HPDE6-E6E7 (cell line): Measurements from ENCODE around the gene DNAJB1.
A peak's percentile ranks its signal among the peaks of the same experiment; 100 is the strongest.
"Not testable (repeated sequence)": the region's sequence is repeated elsewhere in the genome, so short reads cannot be mapped to it uniquely, and the experiment has no call there.

Source experiments
- DNase-seq: peaks from one replicate; pipeline ENCODE4 v3.0.0; 2011; ENCODE audit warnings: missing footprints; ENCODE audit errors: extremely low spot score

Gene DNAJB1

DNA sequence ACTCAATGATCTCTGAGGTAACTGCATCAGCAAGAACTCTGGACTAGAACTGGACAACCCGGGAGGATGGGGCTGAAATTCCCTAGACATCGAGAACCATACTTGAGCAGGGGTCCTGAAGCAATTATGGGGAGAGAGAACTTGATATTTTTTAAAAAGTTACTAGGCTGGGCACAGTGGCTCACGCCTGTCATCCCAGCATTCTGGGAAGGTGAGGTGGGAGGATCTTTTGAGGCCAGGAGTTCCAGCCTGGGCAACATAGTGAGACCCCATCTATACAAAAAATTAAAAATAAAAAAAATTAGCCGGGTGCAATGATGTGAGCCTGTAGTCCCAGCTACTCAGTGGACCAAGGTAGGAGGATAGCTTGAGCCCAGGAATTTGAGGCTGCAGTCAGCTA lies 2.3 kb upstream of the DNAJB1 start:
- DNase-seq = no peak

DNA sequence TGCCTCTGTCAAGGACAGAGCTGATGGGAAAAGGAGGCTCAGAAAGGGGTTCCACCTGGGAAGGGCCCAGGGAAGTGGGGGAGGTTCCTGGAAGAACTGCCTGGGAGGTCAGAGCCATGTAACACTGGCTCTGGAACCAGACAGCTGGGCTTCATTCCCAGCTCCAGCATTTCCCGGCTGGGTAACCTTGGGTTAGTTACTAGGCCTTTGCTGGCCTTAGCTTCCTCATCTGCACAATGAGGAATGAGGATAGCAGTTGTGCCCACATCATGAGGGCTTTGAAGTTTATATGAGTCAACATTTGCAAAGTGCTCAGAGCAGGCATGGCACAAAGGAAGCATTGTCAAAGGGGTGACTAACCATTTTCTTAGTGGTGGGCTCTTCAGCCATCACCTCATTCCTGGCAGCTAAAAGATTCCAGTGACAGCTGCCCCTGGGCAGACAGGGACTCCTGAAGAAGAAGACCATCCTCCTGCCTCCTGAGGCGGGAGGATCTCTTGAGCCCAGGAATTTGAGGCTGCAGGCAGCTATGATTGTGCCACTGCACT lies 1.7 kb upstream of the DNAJB1 start:
- no peak for DNase-seq

DNA sequence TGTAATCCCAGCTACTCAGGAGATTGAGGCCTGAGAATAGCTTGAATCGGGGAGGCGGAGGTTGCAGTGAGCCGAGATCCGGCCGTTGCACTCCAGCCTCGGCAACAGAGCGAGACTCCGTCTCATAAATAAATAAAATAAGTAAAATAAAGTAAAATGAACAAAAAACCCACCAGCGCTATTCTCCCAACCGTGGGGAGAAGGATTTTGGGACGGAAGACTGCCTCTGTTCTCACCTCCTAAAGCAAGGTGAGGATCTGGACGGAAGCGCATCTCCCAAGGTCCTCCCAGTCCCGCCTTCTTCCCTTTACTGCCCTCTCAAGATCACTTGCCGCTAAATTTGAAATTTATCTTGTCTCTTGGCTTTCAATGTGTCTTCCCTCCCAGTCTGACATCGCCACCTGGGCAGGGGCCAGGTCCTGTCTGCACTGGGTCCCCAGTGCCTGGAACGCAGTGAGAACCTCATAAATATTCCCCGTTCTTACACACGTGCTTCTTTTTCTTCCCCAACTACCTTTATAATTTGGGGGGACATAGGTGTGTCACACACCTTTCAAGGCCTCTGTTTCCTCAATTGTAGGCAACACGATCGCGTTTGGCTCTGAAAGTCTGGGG lies 1.2 kb upstream of the DNAJB1 start:
- no peak for DNase-seq

DNA sequence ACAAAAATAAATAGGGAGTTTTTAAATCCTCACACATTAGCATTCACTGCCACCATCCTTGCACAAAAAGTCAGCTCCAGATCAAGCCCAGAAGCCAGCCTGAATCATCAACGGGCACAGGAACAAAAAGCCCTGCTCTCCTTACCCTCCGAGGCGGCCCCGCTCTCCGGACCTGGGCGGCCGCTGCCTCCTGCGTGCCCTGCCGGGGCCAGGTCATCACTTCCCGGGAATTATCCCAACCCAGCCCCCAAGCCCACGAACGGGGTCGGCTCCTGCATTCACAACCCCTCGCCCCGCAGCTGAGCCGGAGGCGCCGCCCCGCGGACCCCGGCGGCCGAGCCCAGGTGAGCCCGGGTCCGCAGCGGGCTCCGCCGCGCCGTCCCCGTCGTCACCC lies 754 bp downstream of the DNAJB1 start:
- no peak for DNase-seq

DNA sequence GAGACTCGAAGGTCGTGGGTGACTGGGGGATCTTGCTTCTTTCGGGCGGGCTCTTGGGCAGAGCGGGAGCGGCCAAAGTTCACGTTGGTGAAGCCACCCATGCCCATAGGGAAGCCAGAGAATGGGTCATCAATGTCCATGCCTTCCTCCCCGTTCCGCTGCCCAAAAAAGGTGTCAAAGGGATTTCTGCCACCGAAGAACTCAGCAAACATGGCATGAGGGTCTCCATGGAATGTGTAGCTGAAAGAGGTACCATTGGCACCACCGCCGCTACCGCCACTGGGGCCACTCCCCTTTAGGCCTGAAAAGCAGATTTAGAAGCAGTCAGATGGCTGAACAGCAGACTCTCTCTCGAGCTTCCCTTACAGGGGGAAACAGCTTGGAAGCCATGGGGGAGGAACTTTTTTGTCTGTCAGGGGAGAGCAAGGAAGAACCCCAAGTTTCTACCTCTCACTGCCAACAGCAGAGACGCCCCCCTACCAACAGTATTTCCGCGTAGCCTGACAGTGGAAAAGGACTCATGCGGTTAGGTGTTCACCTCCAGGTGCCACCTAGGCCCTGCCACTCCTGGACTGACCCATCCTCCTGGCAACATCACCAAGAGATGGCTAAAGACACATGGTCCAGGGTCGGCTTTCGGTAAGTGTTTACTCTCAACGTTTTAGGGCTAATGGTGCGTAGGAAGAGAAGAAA lies 1.3 kb downstream of the DNAJB1 start:
- DNase-seq = no peak

DNA sequence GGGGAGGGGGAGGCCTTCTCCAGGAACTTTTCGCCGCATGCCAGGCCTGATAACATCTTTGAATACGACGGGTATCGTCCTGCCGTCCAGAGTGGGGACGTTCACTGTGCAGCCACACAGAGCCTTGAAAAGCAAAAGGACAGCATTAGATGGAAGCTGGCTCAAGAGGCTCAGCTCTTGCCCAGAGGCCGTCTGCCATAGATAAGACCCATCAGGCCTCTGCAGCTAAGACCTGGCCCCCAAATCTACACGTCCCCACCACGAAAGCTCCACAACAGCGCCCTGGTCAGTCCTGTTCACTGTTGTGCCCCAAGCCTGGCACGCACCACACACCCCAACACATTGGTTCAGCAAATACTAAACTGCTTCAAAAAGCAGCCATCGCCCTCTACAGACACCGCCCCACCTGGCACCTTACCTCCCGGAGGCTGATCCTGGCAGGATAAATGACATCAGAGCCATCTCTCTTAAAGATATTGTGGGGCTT lies 2.1 kb downstream of the DNAJB1 start:
- DNase-seq = no peak

DNA sequence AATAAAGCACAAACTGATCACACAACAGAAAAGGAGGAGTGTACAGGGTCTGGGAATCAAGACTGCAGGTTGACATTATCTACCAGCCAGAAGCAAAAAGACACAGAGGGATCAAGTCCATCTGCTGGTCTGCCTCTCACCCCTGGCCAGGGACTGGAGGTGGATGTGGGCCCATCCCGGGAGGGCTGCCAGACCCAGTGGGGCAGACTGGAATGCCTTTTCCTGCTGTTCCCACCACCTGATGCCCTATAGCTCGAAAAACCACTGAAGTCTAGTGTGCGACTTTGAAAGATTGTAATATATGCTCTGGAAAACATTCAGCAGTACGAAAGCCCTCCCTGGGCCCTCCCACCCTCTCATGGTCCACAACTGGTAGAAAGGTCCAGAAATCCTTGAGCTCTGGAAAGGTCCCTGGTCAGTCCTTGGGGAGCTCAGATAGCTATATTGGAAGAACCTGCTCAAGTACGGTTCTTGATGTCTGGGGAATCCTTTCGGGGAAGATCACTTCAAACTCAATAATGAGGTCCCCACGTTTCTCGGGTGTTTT lies 2.6 kb downstream of the DNAJB1 start:
- no peak for DNase-seq

DNA sequence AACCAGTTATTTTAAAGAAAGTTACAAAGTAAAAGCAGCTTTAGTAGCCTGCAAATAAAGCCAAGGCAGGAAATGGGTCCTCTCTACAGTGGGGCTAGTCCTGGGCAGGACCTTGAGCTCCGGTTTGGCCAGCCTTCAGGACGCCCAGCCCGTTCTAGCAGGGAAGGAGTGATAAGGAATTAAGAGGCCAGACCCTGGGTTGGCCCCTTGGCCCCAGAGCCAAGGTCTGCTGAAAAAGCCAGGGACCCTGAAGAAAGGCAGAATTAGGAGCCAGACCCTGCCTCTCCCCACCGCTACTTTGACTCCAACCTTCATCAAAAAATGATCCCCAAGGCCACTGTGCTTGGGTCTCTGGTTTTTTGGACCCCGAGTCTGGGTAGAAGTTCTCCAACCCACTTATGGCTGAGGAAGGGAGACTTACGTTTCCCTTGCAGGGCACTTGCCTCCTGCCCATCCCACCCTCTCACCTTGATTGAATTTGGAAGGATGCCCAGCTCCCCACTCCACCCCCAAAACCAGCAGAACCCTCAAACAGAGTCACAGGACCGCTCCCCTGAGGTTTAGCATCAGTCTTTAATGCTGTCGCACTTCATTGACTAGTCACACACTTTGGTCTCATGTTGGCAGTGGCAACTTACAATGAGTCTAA lies 3.9 kb downstream of the DNAJB1 start:
- no peak for DNase-seq

DNA sequence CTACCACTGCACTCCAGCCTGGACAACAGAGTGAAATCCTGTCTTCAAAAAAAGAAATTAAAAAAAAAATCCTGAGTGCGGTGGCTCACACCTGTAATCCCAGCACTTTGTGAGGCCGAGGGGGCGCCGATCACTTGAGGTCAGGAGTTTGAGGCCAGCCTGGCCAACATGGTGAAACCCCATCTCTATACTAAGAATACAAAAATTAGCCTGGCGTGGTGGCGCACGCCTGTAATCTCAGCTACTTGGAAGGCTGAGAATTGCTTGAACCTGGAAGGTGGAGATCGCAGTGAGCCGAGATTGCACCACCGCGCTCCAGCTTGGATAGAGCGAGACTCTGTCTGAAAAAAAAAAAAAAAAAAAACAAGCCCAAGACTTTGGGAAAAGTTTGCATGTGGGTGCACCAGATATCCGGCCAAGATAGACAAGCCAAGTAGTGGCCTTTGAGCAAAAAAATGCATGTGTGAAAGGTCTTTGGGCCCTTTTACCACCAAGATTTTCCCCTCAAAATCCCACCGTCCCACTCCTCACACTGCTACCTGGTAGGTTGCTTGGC lies 5.7 kb downstream of the DNAJB1 start:
- no peak for DNase-seq

DNA sequence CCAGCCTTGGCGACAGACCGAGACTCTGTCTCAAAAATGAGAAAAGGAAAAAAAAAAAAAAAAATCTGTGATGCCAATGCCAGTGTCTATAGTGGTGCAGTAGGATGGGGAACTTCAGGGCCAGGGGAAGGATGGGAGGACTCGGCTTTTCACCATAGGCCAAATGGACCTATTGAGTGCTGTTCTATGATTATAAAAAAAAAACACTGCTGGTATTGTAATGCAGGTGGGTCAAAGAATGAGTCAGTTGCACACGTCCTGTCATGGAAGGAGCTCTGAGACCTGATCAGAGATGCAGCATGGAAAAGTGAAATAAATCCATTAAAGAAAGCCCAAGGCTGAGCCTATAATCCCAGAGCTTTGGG lies 7.0 kb downstream of the DNAJB1 start:
- no peak for DNase-seq

DNA sequence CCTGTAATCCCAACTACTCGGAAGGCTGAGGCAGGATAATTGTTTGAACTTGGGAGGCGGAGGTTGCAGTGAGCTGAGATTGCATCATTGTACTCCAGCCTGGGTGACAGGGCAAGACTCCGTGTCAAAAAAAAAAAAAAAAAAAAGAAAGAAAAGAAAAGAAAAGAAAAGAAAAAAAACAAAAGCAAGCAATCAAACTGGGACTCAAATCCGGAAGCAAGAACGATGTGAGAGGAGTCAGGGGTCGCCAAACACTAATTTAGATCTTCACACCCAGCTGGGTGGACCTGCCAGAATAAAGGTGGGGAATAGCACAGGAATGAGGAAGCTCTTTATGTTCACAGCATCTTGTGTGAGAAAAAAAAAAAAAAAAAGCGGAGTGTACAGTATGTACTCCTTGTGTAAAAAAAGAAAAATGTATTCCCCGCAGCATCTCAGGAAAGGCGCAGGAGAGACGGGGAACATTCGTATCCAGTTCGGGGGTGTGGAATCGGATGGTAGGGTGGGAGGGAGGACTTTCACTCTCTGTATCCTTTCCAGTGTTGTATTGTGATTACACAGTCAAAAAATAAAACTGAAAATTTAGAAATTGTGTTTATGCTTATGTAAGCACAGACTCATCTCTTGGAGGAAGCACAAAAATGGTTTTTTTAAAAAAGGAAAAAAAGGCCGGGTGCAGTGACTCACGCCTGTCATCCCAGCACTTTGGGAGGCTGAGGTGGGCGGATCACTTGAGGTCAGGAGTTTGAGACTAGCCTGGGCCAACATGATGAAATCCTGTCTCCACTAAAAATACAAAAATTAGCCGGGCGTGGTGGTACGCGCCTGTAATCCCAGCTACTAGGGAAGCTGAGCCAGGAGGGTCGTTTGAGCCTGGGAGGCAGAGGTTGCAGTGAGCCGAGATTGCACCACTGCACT lies 7.6 kb downstream of the DNAJB1 start:
- no peak for DNase-seq

DNA sequence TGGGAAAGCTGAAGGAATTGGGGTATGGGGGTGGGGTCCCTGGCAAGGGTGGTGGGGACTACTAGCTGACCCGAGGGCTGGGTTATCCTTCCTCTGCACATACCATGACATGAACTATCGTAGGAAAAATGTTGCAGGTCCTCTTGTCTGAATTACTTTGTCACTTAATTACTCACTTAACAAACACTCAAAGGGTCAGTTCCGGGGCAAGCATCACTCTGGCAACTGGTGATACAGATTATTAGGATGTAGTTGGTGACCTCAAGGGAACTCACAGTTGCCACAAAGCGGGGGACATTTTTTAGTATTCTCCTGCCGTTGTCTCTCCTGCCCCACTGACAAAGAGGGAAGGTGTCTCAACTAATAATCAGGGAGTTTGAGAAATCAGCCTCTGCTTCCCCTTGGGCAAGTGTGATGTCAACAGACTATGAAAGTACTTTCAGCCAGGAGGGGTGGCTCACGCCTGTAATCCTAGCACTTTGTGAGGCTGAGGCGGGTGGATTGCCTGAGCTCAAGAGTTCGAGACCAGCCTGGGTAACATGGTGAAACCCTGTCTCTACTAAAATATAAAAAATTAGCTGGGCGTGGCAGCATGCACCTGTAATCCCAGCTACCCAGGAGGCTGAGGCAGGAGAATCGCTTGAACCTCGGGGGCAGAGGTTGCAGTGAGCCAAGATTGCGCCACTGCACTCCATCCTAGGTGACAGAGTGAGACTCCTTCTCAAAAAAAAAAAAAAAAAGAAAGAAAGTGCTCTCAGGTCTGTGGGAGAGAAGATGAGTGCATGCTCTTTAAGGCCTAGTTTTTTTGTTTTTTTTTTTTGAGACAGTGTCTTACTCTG lies 10.3 kb downstream of the DNAJB1 start:
- no peak for DNase-seq

DNA sequence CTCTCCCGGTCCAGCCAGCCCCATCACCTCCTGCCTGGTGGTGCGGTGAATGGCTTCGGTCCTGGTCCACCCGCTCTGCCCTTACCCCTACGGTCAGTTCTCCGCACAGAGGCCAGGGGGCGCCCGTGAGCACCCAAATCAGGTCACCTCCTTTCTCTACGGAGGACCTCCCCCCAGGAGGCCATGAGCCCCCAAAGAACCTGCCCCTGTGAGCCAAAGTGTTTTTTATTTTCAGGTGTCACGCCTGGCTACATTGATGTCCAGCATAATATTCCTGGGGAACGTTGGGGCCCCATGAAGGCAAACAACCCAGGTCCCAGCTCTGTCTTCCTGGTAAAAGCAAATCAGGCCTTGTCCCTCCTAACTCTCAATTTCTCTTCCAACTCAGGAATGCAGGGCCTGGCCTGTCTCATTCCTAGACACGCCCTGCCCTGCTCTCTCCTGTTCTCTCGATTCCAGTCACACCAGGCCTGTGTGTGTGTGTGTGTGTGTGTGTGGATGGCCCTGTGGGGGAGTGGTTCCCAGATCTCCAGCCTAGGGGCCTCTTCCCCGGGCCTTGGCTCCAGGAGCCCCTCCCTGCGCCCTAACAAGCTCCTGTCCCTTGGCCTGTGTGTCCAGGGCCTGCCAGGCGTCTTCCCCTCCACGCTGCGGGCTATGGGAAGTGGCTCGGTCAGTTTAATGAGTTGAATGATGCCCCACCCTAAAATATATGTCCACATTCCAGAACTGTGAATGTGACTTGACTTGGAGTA lies 12.5 kb downstream of the DNAJB1 start:
- peak; percentile 75 for DNase-seq

DNA sequence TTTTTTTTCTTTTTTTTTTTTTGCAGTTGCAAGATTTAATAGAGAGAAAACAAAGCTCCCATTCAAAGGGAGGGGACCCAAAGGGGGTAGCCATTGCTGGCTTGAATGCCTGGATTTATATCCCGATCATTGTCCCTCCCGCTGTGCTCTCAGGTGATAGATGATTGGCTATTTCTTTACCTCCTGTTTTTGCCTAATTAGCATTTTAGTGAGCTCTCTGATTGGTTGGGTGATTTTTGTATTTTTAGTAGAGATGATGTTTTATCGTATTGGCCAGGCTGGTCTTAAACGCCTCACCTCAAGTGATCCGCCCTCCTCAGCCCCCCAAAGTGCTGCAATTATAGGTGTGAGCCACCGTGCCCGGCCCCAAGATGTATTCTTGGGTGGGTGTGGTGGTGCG lies 13.6 kb downstream of the DNAJB1 start:
- not testable (repeated sequence) for DNase-seq

DNA sequence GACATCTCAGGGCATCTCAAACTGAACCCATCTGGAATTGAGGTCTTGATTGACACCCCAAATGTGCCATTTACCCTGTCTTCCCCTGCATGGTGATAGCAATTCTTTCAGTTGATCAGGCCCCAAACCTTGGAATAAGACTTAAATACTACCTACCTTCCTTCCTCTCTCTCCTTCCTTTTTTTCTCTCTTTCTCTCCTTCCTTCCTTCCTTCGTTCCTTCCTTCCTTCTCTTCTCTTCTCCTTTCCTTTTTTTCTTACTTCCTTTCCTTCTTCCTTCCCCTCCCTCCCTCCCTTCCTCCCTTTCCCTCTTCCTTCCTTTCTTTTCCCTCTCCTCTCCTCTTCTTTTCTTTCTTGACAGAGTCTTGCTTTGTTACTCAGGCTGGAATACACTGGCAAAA lies 14.9 kb downstream of the DNAJB1 start:
- no peak for DNase-seq

DNA sequence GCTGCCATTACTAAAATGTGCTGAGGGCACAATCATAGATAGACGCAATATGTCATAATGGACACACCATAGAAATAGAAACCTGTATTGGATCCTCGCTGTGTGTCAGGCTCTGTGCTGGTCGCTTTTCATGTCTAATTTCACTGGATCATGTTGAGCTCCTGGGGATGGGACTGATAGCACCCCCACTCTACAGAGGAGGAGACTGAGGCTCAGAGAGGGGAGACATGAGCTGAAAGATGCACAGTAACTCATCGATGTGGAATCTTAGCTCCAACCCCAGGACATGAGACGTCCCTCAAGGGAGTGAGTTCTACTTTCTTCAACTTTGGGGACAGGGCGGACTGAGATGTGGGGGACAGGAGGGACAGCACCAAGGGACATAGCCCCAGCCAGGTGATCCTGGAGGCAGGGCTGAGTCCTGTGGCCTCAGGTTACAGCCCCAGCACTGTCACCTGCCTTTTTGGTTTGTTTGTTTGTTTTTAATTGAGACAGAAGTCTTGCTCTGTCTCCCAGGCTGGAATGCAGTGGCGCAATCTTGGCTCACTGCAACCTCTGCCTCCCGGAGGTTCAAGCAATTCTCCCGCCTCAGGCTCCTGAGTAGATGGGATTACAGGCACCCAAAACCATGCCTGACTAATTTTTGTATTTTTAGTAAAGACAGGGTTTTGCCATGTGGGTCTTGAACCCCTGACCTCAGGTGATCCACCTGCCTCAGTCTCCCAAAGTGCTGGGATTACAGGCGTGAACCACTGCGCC lies 15.7 kb downstream of the DNAJB1 start:
- no peak for DNase-seq

DNA sequence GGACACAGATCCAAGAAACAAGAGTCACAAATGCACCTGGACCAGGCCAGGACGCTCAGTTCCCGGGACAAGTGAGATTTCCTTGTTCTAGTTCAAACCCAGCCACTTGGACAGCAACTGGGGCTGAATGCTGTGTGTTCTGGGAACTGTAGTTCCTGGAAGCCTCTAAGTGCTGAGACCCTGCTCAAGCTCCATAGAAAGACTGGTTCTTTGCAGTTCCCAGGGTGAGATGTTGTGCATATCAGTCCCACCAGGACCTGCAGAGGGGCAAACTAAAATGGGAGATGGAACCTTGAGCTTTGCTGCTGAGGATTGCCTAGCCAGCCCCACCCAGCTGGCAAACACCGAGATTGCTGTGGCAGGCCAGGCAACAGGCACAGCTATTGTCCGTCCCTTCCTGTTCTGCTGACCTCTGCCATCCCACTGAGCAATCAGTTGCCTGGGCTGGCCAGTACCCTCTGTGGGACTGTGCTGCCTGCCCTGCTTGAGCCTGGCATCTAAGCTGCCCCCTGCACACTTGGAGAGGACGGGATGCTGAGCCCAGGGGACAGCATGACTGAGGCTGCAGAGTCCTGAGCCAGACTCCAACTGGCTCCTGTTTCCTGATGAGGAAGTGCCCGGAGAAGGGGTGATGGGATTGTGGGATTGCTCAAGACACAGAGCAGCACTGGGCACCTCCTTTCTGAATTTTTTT lies 20.8 kb downstream of the DNAJB1 start:
- DNase-seq = no peak

DNA sequence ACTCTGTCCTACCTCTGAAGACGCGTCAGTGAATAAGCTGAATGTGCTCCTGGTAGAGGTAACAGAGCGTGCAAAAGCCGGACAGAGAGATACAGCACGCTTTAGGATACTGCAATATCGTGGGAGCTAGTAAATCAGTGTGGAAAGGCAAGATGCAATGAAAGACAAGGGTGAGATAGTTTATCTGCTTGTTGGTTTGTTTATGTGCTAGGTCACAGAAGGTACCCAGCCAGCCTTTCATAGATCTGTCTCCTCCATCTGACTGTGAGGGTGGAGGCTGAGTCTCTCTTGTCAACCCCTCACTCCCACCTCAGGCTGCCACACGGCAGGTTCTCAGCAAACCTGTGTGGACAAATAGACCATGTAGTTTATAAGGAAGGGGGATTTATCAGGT lies 21.4 kb downstream of the DNAJB1 start:
- DNase-seq = no peak
